Vagina (tissue), 2 donors: ENCODE data around the gene AURKAIP1. TPM values are rescaled to one million over a fixed set of nuclear protein-coding genes. Genes with fewer than 3 reads are reported as not detected.
"Not testable (repeated sequence)": the region's sequence is repeated elsewhere in the genome, so short reads cannot be mapped to it uniquely, and the experiment has no call there.

Experiments used
- DNase-seq, 2 donors: peaks; one replicate each; pipeline ENCODE4 v3.0.0-alpha.2; 2017; ENCODE audit errors: extremely low spot score in 2 of 2
- H3K27ac ChIP-seq: fragments of 200-600 bp; sonication (generic); one replicate; pipeline ENCODE4 v1.5.1; 2019
- H3K27me3 ChIP-seq: fragments of 200-600 bp; sonication (generic); one replicate; pipeline ENCODE4 v1.5.1; 2019
- H3K36me3 ChIP-seq, 2 donors: fragments of 200-600 bp; sonication (generic); one replicate each; pipeline ENCODE4 v1.5.1; 2017 to 2019
- H3K4me1 ChIP-seq: fragments of 200-600 bp; sonication (generic); one replicate; pipeline ENCODE4 v1.5.1; 2019
- H3K4me3 ChIP-seq, 2 donors: fragments of 200-600 bp; sonication (generic); 1 replicate in 1 of 2; 2 replicates in 1 of 2; pipeline ENCODE4 v1.5.1; 2016 to 2019
- H3K9me3 ChIP-seq: fragments of 200-600 bp; sonication (generic); one replicate; pipeline ENCODE4 v1.5.1; 2019
- CTCF ChIP-seq, 3 experiments: fragments of 450-650 bp in 2 of 3; fragments of 200-600 bp in 1 of 3; sonication (generic) in 1 of 3; IDR thresholded peaks; one replicate each; pipeline ENCODE4 v1.5.1; 2017 to 2019; ENCODE audit warnings: antibody characterized with exemption in 3 of 3, mild to moderate bottlenecking in 2 of 3, moderate library complexity in 2 of 3
- POLR2A ChIP-seq, 2 donors: fragments of 450-650 bp; IDR thresholded peaks; one replicate each; pipeline ENCODE4 v1.6.1; 2017; ENCODE audit warnings: antibody characterized with exemption in 2 of 2, mild to moderate bottlenecking in 2 of 2, moderate library complexity in 2 of 2
- POLR2AphosphoS5 ChIP-seq, 2 donors: sonication (generic); formaldehyde crosslinking; IDR thresholded peaks; one replicate each; pipeline ENCODE4 v1.9.0; 2017; ENCODE audit warnings: antibody characterized with exemption in 2 of 2, mild to moderate bottlenecking in 2 of 2, low read depth in 1 of 2; ENCODE audit not compliant: insufficient read depth in 1 of 2
- intact Hi-C: fragments of 100-400 bp; cut with DNase I; formaldehyde crosslinking; loops from one replicate; pipeline ENCODE4 v1.15.1; 2023
- total RNA-seq: library from RNA; depleted of rRNA; stranded (reverse); fragments of >200 nt; gene quantifications from one replicate; pipeline ENCODE4 v1.2.3, GENCODE V29; 2016

The AURKAIP1 gene
- total RNA-seq, 1 donor from 2014 or later = 94.5 TPM

- Histone ChIP-seq H3K9me3 (no peaks in the 10 kb centered on the region), H3K4me3 (no peak overlapping the region), H3K27ac (no peak overlapping the region), H3K36me3 (peaks cover 4 to 100% of the 10 kb centered on the region in 2 donors), H3K27me3 (no peaks in the 10 kb centered on the region), H3K4me1 (no peaks in the 10 kb centered on the region)
- TF ChIP-seq POLR2A (IDR thresholded peaks at IDR 0.05) = no peak
- TF ChIP-seq POLR2AphosphoS5 (IDR thresholded peaks at IDR 0.05; ENCODE audit: insufficient read depth in 1 of 2, low read depth in 1 of 2) = no peak
- TF ChIP-seq CTCF (IDR thresholded peaks at IDR 0.05) = no peak
- intact Hi-C loops = no loop called here
- no peak for DNase-seq
Measured at GRCh38 chr1:1390675-1391074, 15.7 kb upstream of the AURKAIP1 start.

GRCh38 chr1:1388078-1388472 is 13.1 kb upstream of the AURKAIP1 start:
- no peak for DNase-seq
- intact Hi-C loops = no loop called here
- Histone ChIP-seq H3K9me3 (no peaks in the 10 kb centered on the region), H3K4me3 (no peak overlapping the region), H3K27me3 (no peaks in the 10 kb centered on the region), H3K36me3 (peaks cover 4 to 75% of the 10 kb centered on the region in 2 donors), H3K27ac (no peak overlapping the region), H3K4me1 (no peaks in the 10 kb centered on the region)
- TF ChIP-seq CTCF (IDR thresholded peaks at IDR 0.05) = no peak
- TF ChIP-seq POLR2A (IDR thresholded peaks at IDR 0.05) = no peak
- TF ChIP-seq POLR2AphosphoS5 (IDR thresholded peaks at IDR 0.05; ENCODE audit: insufficient read depth in 1 of 2, low read depth in 1 of 2) = no peak

- no peak for TF ChIP-seq POLR2A (IDR thresholded peaks at IDR 0.05)
- TF ChIP-seq CTCF (IDR thresholded peaks at IDR 0.05) = no peak
- TF ChIP-seq POLR2AphosphoS5 (IDR thresholded peaks at IDR 0.05; ENCODE audit: insufficient read depth in 1 of 2, low read depth in 1 of 2) = no peak
- no peak overlapping the region for H3K27ac ChIP-seq
- no peak overlapping the region for H3K4me3 ChIP-seq
- intact Hi-C loops = no loop called here
- no peak for DNase-seq
- H3K4me1 ChIP-seq = no peaks in the 10 kb centered on the region
- H3K9me3 ChIP-seq = no peaks in the 10 kb centered on the region
- H3K36me3 ChIP-seq = peaks cover 4 to 68% of the 10 kb centered on the region in 2 donors
- no peaks in the 10 kb centered on the region for H3K27me3 ChIP-seq
Measured at GRCh38 chr1:1387098-1388077, 12.4 kb upstream of the AURKAIP1 start.

- no peak overlapping the region for H3K4me3 ChIP-seq
- peaks cover 1 to 54% of the 10 kb centered on the region in 2 donors for H3K36me3 ChIP-seq
- no peaks in the 10 kb centered on the region for H3K27me3 ChIP-seq
- H3K27ac ChIP-seq = no peak overlapping the region
- no peak for DNase-seq
- intact Hi-C loops = no loop called here
- TF ChIP-seq POLR2A (IDR thresholded peaks at IDR 0.05) (no peak), CTCF (IDR thresholded peaks at IDR 0.05) (no peak)
- no peaks in the 10 kb centered on the region for H3K9me3 ChIP-seq
- H3K4me1 ChIP-seq = no peaks in the 10 kb centered on the region
Measured at GRCh38 chr1:1385931-1386330, 10.9 kb upstream of the AURKAIP1 start.

GRCh38 chr1:1385339-1385738 is 10.3 kb upstream of the AURKAIP1 start:
- H3K4me3 ChIP-seq, intact Hi-C loops, H3K4me1 ChIP-seq, H3K27me3 ChIP-seq, H3K9me3 ChIP-seq, DNase-seq, H3K27ac ChIP-seq: not testable (repeated sequence)
- H3K36me3 ChIP-seq = peaks cover 0 to 48% of the 10 kb centered on the region in 2 donors
